Activated T-helper 1 cell treated with Interleukin-2 at 50 U/mL for 16 hours (primary cell): ENCODE measurements around the gene SUGP2.

Experiments used
- DNase-seq: peaks from one replicate; pipeline ENCODE4 v3.0.0-alpha.2; 2020; ENCODE audit warnings: low read depth

The SUGP2 gene

DNA sequence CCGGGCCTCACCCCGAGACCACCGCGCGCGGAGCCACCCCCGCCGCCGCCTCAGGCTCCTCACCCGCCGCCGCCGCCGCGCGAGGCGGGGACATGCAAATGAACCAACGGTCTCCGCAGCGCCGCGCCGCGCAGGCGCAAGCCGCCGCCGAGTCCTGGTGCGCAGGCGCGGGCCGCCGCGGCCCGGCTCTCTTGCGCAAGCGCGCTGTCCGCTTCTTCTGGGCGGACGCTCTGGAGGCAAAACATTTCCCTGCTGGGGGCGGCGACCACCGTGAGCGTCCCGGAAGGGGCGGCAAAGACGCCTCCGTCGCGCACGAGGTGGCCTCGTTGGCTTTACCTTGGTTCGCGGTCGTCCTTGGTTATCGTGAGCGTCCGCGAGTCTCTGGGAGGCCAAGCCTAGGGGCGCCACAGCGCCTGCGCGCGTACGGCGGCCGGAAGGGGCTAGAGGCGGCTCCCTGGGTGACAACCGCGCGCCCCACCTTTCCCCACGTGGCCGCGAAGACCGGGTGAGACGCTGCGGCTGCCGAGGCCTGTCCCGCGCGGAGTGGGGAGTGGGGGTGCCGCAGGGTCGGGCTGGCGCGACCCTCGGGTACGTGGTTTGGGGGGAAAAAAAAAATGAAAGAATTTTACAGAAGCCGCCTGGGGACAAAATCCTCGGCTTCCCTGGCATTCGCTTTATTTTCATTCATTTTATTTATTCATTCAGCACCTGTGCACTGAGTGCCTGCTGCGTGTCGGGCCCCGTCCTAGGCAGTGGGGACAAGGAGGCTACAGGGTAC, at the start of gene SUGP2, which contains the start of gene ARMC6:
TSS of gene SUGP2 (minus strand) at position 92 of the 778 bp plus-strand sequence. CDS start 2,446 bp downstream, outside the sequence.
TSS of gene ARMC6 (plus strand) at position 178 of the 778 bp plus-strand sequence. CDS start 607 bp downstream, outside the sequence.
- DNase-seq = peak; percentile 86

- DNase-seq = no peak
Observed at GRCh38 chr19:19081642-19082151, 48.4 kb upstream of the SUGP2 start.

DNA sequence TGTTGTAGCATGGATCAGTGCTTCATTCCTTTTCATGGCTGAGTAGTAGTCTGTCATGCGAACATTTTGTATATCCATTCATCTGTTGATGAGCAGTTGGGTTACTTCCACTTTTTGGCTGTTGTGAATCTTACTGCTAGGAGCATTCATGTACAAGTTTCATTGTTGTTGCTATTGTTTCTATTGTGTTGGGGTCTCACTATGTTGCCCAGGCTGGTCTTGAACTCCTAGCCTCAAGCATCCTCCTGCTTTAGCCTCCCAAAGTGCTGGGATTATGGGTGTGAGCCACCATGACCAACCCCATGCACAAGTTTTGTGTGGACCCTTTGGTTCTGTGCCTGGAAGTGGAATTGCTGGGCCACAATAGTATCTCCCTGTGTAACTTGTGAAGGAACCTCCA, 46.3 kb upstream of the SUGP2 start:
- DNase-seq = no peak

GRCh38 chr19:19078801-19079200, 45.5 kb upstream of the SUGP2 start:
- DNase-seq = no peak

GRCh38 chr19:19077103-19077502, 43.8 kb upstream of the SUGP2 start:
- DNase-seq = no peak

GRCh38 chr19:19076476-19076875, 43.2 kb upstream of the SUGP2 start:
- no peak for DNase-seq

DNA sequence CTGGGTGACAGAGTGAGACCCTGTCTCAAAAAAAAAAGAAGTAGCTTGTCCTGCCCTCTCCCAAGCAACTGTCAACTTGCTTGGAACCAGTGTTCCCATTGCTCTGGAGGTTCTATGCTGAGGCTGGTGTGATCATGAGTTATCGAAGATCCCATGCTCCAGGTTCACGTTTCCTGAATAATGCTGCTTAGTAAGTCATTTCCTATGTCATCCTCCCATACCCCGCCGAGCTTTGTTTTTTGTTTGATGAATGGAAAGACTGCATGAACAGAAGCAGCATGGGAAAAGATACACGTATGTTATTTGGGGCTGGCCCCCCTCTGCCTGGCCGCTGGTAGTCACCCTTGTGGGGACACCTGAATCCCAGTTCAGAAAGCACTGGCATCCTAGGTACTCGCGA, 41.8 kb upstream of the SUGP2 start:
- no peak for DNase-seq

DNA sequence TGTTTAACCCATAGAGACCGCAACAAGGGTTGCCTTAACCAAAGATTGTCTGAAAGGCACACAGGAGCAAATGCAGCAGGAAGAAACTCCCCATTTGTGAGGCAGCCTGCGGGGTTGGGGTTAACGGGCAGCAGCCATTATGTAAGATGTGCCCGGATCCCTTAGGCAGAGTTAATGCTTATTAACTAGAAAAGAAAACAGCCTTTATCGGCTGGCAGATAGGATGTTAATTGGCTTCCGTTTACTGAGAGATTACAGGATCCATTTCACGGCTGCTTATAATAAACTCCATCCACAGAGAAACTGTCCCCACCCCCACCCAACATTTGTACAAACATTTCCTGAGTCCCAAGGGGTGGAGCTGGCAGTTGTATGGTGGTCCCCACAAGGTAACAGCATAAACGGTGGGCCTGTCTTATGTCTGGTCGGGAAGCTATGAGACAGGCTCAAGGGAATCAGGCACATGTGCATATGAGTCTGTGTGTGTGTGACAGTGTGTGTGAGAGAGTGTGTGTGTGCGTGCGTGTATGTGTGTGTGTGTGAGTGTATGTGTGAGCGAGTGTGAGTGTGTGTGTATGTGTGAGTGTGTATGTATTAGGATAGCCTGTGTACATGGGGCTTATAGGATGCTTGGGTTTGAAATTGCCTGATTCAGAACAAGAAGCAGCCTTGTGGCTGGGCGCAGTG, 41.0 kb upstream of the SUGP2 start:
- no peak for DNase-seq

DNA sequence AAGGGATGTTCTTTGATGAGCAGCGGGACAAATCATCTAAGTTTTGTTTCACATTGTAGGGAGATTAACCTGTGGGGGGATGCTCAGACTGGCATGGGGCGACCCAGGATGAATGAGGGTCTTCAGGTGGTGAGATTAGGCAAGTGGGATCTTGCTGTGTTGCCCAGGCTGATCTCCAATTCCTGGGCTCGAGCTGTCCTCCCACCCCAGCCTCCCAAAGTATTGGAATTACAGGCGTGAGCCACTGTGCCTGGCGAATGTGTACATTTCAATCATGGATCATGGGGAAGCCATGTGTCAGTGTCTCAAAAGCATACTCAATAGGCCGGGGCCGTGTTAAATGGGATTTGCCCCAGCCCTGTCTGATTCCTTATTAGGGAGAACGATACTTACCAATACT, 38.6 kb upstream of the SUGP2 start:
- no peak for DNase-seq

- DNase-seq = no peak
Observed at GRCh38 chr19:19068659-19069654, 35.6 kb upstream of the SUGP2 start.

DNA sequence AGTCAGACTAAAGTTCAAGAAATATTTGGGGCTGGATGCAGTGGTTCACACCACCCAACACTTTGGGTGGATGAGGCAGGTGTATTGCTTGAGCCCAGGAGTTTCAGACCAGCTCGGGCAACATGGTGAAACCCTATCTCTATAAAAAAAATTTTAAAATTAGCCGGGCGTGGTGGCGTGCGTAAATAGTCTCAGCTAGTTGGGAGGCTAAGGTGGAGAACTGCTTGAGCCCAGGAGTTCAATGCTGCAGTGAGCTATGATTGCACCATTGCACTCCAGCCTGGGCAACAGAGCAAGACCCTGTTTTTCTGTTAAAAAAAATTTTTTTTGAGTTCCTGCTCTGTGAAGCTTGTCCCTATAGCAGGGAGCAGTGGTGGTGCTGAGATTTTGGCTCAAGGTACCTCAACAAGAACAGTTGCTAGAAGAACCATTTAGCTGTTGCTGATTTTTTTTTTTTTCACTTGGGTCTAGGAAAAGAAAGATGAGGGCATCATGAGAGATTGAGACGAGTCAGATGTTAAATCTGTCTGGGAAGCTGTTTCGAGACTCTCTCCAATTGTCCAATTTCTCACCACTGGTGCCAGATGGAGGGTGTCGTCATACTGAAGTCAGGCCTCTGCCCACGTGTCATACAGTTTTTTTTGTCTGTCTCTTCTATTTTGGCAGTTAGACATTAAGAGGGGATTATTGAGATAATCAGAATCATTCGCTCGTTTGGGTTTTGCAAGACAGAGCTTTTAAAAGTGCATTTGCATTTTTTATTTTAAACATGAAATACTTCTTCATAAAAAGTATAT, 34.2 kb upstream of the SUGP2 start:
- DNase-seq = no peak

GRCh38 chr19:19064811-19065745, 31.8 kb upstream of the SUGP2 start:
- no peak for DNase-seq

- no peak for DNase-seq
Observed at GRCh38 chr19:19064098-19064722, 30.9 kb upstream of the SUGP2 start.

DNA sequence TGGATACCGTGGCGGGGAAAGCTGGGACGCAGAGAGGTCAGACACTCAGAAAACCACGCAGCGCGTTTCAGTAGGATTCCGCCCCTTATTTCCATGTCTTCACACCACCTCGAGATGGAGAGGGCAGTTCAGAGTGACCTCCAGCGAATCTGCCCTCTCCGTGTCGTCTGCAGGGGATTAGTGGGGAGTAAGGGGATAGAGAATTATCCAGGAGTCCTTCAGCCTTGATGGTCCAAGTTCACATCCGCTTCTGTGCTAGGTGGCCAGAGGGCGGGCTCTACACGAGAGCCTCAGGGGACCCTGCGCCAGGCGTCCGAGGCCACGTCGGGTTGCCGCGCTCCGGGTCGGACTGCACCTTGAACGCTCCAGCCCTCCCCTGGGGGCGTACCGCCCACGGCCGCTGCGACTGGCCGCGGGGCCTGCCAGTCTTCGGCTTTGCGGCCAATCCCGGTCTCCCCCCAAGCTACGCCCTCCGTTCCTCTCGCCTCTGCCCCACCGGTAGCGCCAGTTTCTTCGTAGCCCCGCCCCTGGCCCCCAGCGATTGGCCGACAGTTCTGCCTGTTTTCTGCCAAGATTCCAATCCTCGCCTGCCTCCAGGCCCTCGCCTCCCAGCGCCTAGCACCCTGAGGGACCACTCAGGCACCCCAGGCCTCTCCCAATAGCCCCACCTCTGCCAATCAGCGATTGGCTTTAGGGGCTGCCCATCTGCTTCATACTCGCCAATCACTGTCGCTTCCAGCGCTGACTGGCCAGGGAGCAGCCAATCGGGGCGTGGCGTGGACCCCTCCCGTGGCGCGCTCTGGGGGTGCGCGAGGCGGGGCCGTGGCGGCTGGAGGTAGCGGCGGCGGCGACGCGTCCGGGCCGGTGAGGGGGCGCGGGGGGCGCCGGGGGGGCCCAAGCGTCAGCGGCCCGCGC, 30.1 kb upstream of the SUGP2 start, which contains the start of gene SLC25A42:
TSS of gene SLC25A42 (plus strand) at position 812 of the 915 bp plus-strand sequence. CDS start 32,131 bp downstream, outside the sequence.
- DNase-seq = peak; percentile 99

- no peak for DNase-seq
Observed at GRCh38 chr19:19062454-19063182, 29.3 kb upstream of the SUGP2 start.

GRCh38 chr19:19061506-19061905, 28.2 kb upstream of the SUGP2 start:
- DNase-seq = no peak

DNA sequence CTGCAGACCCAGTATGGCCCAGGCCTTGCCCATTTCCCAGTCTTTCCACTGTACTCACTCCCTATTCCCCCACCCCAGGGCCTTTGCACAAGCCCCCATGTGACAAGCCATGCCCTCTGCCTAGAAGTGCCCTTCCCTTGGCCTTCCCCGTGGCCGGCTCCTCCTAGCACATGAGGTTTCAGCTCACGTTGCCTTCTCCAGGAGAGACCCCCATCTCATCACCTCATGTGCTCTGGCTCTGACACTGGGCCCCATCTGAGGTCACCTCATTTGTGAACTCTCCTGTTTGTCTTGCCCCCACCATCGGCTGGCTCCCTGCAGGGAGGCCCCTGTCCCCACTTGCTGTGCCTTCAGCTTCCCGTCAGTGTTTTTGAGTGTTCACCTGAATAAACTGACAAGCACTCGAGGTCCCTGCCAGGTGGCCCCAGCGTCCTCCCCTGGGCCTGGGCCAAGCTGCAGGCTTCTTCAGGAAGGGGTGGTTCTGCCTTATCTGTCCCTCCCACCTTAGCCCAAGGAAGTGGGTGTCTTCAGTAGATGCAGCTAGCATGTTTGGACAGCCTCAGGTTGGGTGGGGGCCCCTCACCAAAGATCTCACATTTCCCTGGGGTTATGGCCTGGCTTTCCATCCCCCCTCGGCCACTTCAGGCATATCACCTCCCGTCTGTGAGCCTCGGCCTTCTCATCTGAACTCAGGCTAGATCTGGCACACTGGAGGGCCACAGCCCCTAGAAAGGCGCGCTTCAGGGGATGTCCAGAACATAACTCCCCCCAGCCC, 26.7 kb upstream of the SUGP2 start:
- no peak for DNase-seq
